ENCODE results near the gene HYI. TPM values are rescaled to one million over a fixed set of nuclear protein-coding genes. Genes with fewer than 3 reads are reported as not detected.
A peak's percentile ranks its signal among the peaks of the same experiment; 100 is the strongest.

Gene HYI
- total RNA-seq, 1 donor from 2014 or later = 47.8 TPM

GRCh38 chr1:43454270-43455011, 710 bp upstream of the HYI start:
- peak overlapping the region; percentile 93 for H3K4me3 Mint-ChIP-seq (ENCODE audit: unreplicated experiment)
- TF ChIP-seq CTCF (IDR thresholded peaks at IDR 0.05; ENCODE audit: unreplicated experiment) = no peak
- H3K4me1 Mint-ChIP-seq (ENCODE audit: unreplicated experiment) = peaks cover 35% of the 10 kb centered on the region
- H3K27me3 Mint-ChIP-seq (ENCODE audit: unreplicated experiment) = peaks cover 10% of the 10 kb centered on the region
- DNase-seq (ENCODE audit: low spot score) = peak; percentile 66
- H3K27ac Mint-ChIP-seq (ENCODE audit: unreplicated experiment) = peak overlapping the region; percentile 84
- H3K36me3 Mint-ChIP-seq (ENCODE audit: low read depth, unreplicated experiment) = peaks cover 32% of the 10 kb centered on the region
- H3K9me3 Mint-ChIP-seq (ENCODE audit: unreplicated experiment) = no peaks in the 10 kb centered on the region

DNA sequence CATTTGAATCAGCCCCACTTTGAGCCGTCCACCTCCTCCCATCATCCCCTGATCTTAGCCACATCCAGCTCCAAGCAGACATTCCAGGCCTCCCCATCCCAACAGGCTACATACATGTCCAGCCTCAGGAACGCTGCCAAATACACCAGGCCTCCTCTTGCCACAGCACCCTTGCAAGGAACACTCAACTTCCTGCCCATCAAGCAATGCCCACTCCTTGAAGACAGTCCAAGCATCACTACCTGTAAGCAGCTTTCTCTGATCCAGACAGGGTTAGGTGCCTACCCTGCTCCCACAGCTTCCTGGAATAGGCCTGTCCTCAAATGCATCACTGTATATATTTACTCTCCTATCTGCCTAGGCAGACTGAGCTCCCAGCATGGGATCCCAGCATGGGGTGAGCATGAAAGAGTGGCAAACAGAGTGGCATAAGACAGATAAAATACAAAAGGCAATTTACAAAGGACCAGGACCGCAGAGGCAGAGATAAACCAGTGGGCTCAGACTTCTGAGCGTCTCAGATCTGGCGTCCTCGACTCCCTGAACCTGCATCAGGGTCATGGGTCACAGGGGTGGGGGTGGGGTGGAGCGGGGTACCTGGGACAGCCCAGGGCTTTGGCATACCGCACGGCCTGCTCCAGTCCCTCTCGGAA, 816 bp downstream of the HYI start:
- no peak for TF ChIP-seq CTCF (IDR thresholded peaks at IDR 0.05; ENCODE audit: unreplicated experiment)
- Mint-ChIP-seq H3K27me3 (ENCODE audit: unreplicated experiment) (peaks cover 13% of the 10 kb centered on the region), H3K4me3 (ENCODE audit: unreplicated experiment) (peak overlapping the region; percentile 90), H3K27ac (ENCODE audit: unreplicated experiment) (peak overlapping the region; percentile 83), H3K36me3 (ENCODE audit: low read depth, unreplicated experiment) (peaks cover 38% of the 10 kb centered on the region), H3K4me1 (ENCODE audit: unreplicated experiment) (peaks cover 31% of the 10 kb centered on the region), H3K9me3 (ENCODE audit: unreplicated experiment) (no peaks in the 10 kb centered on the region)
- no peak for DNase-seq (ENCODE audit: low spot score)

GRCh38 chr1:43451701-43452532, 1.8 kb downstream of the HYI start:
- Mint-ChIP-seq H3K27ac (ENCODE audit: unreplicated experiment) (peak overlapping the region; percentile 18), H3K9me3 (ENCODE audit: unreplicated experiment) (no peaks in the 10 kb centered on the region), H3K4me1 (ENCODE audit: unreplicated experiment) (peaks cover 31% of the 10 kb centered on the region), H3K4me3 (ENCODE audit: unreplicated experiment) (peak overlapping the region; percentile 90), H3K27me3 (ENCODE audit: unreplicated experiment) (peaks cover 13% of the 10 kb centered on the region), H3K36me3 (ENCODE audit: low read depth, unreplicated experiment) (peaks cover 47% of the 10 kb centered on the region)
- DNase-seq (ENCODE audit: low spot score) = no peak
- TF ChIP-seq CTCF (IDR thresholded peaks at IDR 0.05; ENCODE audit: unreplicated experiment) = no peak

GRCh38 chr1:43451157-43451591, 2.6 kb downstream of the HYI start:
- Mint-ChIP-seq H3K36me3 (ENCODE audit: low read depth, unreplicated experiment) (peaks cover 53% of the 10 kb centered on the region), H3K27me3 (ENCODE audit: unreplicated experiment) (peaks cover 13% of the 10 kb centered on the region), H3K9me3 (ENCODE audit: unreplicated experiment) (no peaks in the 10 kb centered on the region), H3K27ac (ENCODE audit: unreplicated experiment) (no peak overlapping the region), H3K4me1 (ENCODE audit: unreplicated experiment) (peaks cover 31% of the 10 kb centered on the region), H3K4me3 (ENCODE audit: unreplicated experiment) (peak overlapping the region; percentile 67)
- no peak for TF ChIP-seq CTCF (IDR thresholded peaks at IDR 0.05; ENCODE audit: unreplicated experiment)
- DNase-seq (ENCODE audit: low spot score) = no peak

Measured in endothelial cell (in vitro differentiated cells).